NCI-H1694 (cell line): ENCODE data around the gene NEAT1.
"Not testable (repeated sequence)": the region's sequence is repeated elsewhere in the genome, so short reads cannot be mapped to it uniquely, and the experiment has no call there.

Experiments used
- DNase-seq: peaks from one replicate; lab custom pipeline; 2025; lab: John Stamatoyannopoulos, UW

Gene NEAT1

GRCh38 chr11:65452806-65453490, 30.4 kb downstream of the NEAT1 start:
- DNase-seq: no peak

- DNase-seq: no peak
Measured at GRCh38 chr11:65454311-65454695, 31.7 kb downstream of the NEAT1 start.

- peak; percentile 54 for DNase-seq
Measured at GRCh38 chr11:65454696-65455456, 32.3 kb downstream of the NEAT1 start.

- no peak for DNase-seq
Measured at GRCh38 chr11:65456418-65456817, 33.8 kb downstream of the NEAT1 start.

GRCh38 chr11:65459552-65459951, 37.0 kb downstream of the NEAT1 start:
- no peak for DNase-seq

- not testable (repeated sequence) for DNase-seq
Measured at GRCh38 chr11:65465471-65465870, 42.9 kb downstream of the NEAT1 start.

- DNase-seq: not testable (repeated sequence)
Measured at GRCh38 chr11:65467306-65467705, 44.7 kb downstream of the NEAT1 start.

GRCh38 chr11:65468874-65469333, 46.3 kb downstream of the NEAT1 start:
- no peak for DNase-seq

GRCh38 chr11:65470433-65471049, 47.9 kb downstream of the NEAT1 start:
- no peak for DNase-seq

- peak; percentile 33 for DNase-seq
Measured at GRCh38 chr11:65471447-65471891, 48.9 kb downstream of the NEAT1 start.

GRCh38 chr11:65472588-65473277, 50.1 kb downstream of the NEAT1 start:
- not testable (repeated sequence) for DNase-seq

- DNase-seq: no peak
Measured at GRCh38 chr11:65473278-65473860, 50.8 kb downstream of the NEAT1 start.

GRCh38 chr11:65474864-65475263, 52.3 kb downstream of the NEAT1 start:
- DNase-seq: no peak

- no peak for DNase-seq
Measured at GRCh38 chr11:65476632-65477148, 54.1 kb downstream of the NEAT1 start.

- DNase-seq: peak; percentile 79
Measured at GRCh38 chr11:65477149-65477965, 54.8 kb downstream of the NEAT1 start.

- no peak for DNase-seq
Measured at GRCh38 chr11:65478388-65479183, 56.0 kb downstream of the NEAT1 start.

GRCh38 chr11:65479184-65480145, 56.9 kb downstream of the NEAT1 start:
- no peak for DNase-seq

- DNase-seq: no peak
Measured at GRCh38 chr11:65482306-65482850, 59.8 kb downstream of the NEAT1 start.

- DNase-seq: no peak
Measured at GRCh38 chr11:65485920-65486219, 63.3 kb downstream of the NEAT1 start.
